Neural crest cell (in vitro differentiated cells): ENCODE measurements around the gene CGB8. TPM values are rescaled to one million over a fixed set of nuclear protein-coding genes. Genes with fewer than 3 reads are reported as not detected.
"Not testable (repeated sequence)": the region's sequence is repeated elsewhere in the genome, so short reads cannot be mapped to it uniquely, and the experiment has no call there.

Source experiments
- DNase-seq: peaks from one replicate; pipeline ENCODE4 v3.0.0; 2021; ENCODE audit warnings: low read depth, mixed read lengths, low spot score
- H3K27ac Mint-ChIP-seq: one replicate; pipeline ENCODE4 v1.8.0; 2021; ENCODE audit warnings: mild to moderate bottlenecking, mixed read lengths; ENCODE audit not compliant: unreplicated experiment
- H3K27me3 Mint-ChIP-seq: 2 replicates; pipeline ENCODE4 v1.8.0; 2021; ENCODE audit warnings: low read depth, mild to moderate bottlenecking, mixed read lengths
- H3K36me3 Mint-ChIP-seq: 2 replicates; pipeline ENCODE4 v1.8.0; 2021; ENCODE audit warnings: low read depth, mild to moderate bottlenecking, mixed read lengths
- H3K4me1 Mint-ChIP-seq: 2 replicates; pipeline ENCODE4 v1.8.0; 2021; ENCODE audit warnings: mixed read lengths
- H3K4me3 Mint-ChIP-seq: one replicate; pipeline ENCODE4 v1.8.0; 2021; ENCODE audit warnings: mild to moderate bottlenecking, mixed read lengths
- H3K9me3 Mint-ChIP-seq: 2 replicates; pipeline ENCODE4 v1.8.0; 2021; ENCODE audit warnings: mixed read lengths
- CTCF ChIP-seq: fragments of 200-600 bp; sonication (generic); conservative IDR thresholded peaks from 2 replicates; pipeline ENCODE4 v1.5.0; 2021; ENCODE audit warnings: antibody characterized with exemption, mild to moderate bottlenecking
- total RNA-seq: library from RNA; stranded (reverse); gene quantifications from 2 replicates; pipeline ENCODE4 v1.2.1, GENCODE V29; 2021

CGB8 gene
- total RNA-seq, 1 donor from 2014 or later: not detected

- TF ChIP-seq CTCF: no peak
- no peak for DNase-seq
- no peaks in the 10 kb centered on the region for H3K36me3 Mint-ChIP-seq
- no peak overlapping the region for H3K27ac Mint-ChIP-seq
- no peaks in the 10 kb centered on the region for H3K9me3 Mint-ChIP-seq
- H3K4me1 Mint-ChIP-seq: peaks cover 7% of the 10 kb centered on the region
- peaks cover 14% of the 10 kb centered on the region for H3K27me3 Mint-ChIP-seq
- H3K4me3 Mint-ChIP-seq: no peak overlapping the region
These were observed 31.5 kb upstream of the CGB8 start for GRCh38 chr19:49080392-49080791.

GRCh38 chr19:49074869-49075268 lies 26.0 kb upstream of the CGB8 start:
- not testable (repeated sequence) for H3K9me3 Mint-ChIP-seq, H3K36me3 Mint-ChIP-seq, H3K27ac Mint-ChIP-seq, H3K4me3 Mint-ChIP-seq, H3K4me1 Mint-ChIP-seq
- TF ChIP-seq CTCF: peak; percentile 73
- peak; percentile 52 for DNase-seq
- H3K27me3 Mint-ChIP-seq: peaks cover 50% of the 10 kb centered on the region

GRCh38 chr19:49073514-49074378 lies 24.8 kb upstream of the CGB8 start:
- Mint-ChIP-seq H3K9me3 (peaks cover 13% of the 10 kb centered on the region), H3K27me3 (peaks cover 61% of the 10 kb centered on the region), H3K4me1 (peaks cover 5% of the 10 kb centered on the region), H3K4me3 (no peak overlapping the region), H3K27ac (no peak overlapping the region), H3K36me3 (no peaks in the 10 kb centered on the region)
- peak; percentile 27 for TF ChIP-seq CTCF
- no peak for DNase-seq

- DNase-seq: peak; percentile 46
- H3K36me3 Mint-ChIP-seq: no peaks in the 10 kb centered on the region
- no peak for TF ChIP-seq CTCF
- H3K27ac Mint-ChIP-seq: no peak overlapping the region
- H3K9me3 Mint-ChIP-seq: peaks cover 13% of the 10 kb centered on the region
- H3K27me3 Mint-ChIP-seq: peaks cover 78% of the 10 kb centered on the region
- no peak overlapping the region for H3K4me3 Mint-ChIP-seq
- H3K4me1 Mint-ChIP-seq: peaks cover 5% of the 10 kb centered on the region
These were observed 23.1 kb upstream of the CGB8 start for GRCh38 chr19:49071860-49072547.

- H3K27me3 Mint-ChIP-seq: peaks cover 90% of the 10 kb centered on the region
- H3K9me3 Mint-ChIP-seq: peaks cover 13% of the 10 kb centered on the region
- no peak for DNase-seq
- H3K27ac Mint-ChIP-seq: no peak overlapping the region
- no peaks in the 10 kb centered on the region for H3K36me3 Mint-ChIP-seq
- TF ChIP-seq CTCF: no peak
- H3K4me3 Mint-ChIP-seq: no peak overlapping the region
- H3K4me1 Mint-ChIP-seq: peaks cover 5% of the 10 kb centered on the region
These were observed 21.5 kb upstream of the CGB8 start for GRCh38 chr19:49070416-49070815.
